Endothelial cell (in vitro differentiated cells): ENCODE results near the gene FBXL16. TPM values are rescaled to one million over a fixed set of nuclear protein-coding genes. Genes with fewer than 3 reads are reported as not detected.
A peak's percentile ranks its signal among the peaks of the same experiment; 100 is the strongest.

Source experiments
- DNase-seq: peaks from one replicate; pipeline ENCODE4 v3.0.0; 2021; ENCODE audit warnings: low spot score
- H3K27ac Mint-ChIP-seq: one replicate; pipeline ENCODE4 v1.8.0; 2021; ENCODE audit warnings: mixed read lengths, inconsistent platforms; ENCODE audit not compliant: unreplicated experiment
- H3K27me3 Mint-ChIP-seq: one replicate; pipeline ENCODE4 v1.8.0; 2021; ENCODE audit warnings: mild to moderate bottlenecking, moderate library complexity, mixed read lengths, inconsistent platforms; ENCODE audit not compliant: unreplicated experiment
- H3K36me3 Mint-ChIP-seq: one replicate; pipeline ENCODE4 v1.8.0; 2021; ENCODE audit warnings: mild to moderate bottlenecking, low read depth, mixed read lengths, inconsistent platforms; ENCODE audit not compliant: unreplicated experiment
- H3K4me1 Mint-ChIP-seq: one replicate; pipeline ENCODE4 v1.8.0; 2021; ENCODE audit warnings: mild to moderate bottlenecking, mixed read lengths, inconsistent platforms; ENCODE audit not compliant: unreplicated experiment
- H3K4me3 Mint-ChIP-seq: one replicate; pipeline ENCODE4 v1.8.0; 2021; ENCODE audit warnings: mild to moderate bottlenecking, mixed read lengths, inconsistent platforms; ENCODE audit not compliant: unreplicated experiment
- H3K9me3 Mint-ChIP-seq: one replicate; pipeline ENCODE4 v1.8.0; 2021; ENCODE audit warnings: mixed read lengths, inconsistent platforms; ENCODE audit not compliant: unreplicated experiment
- CTCF ChIP-seq: fragments of 200-600 bp; sonication (generic); IDR thresholded peaks from one replicate; pipeline ENCODE4 v1.5.0; 2021; ENCODE audit warnings: antibody characterized with exemption; ENCODE audit not compliant: unreplicated experiment
- total RNA-seq: library from RNA; stranded (reverse); fragmentation: NEBNext Ultra II Directional; extraction: Animal tissue kit (Norgen Biotek cat#: 25700); gene quantifications from one replicate; pipeline ENCODE4 v1.2.1, GENCODE V29; 2021; ENCODE audit not compliant: unreplicated experiment

FBXL16 gene
- total RNA-seq, 1 donor from 2014 or later, result not detected

DNA sequence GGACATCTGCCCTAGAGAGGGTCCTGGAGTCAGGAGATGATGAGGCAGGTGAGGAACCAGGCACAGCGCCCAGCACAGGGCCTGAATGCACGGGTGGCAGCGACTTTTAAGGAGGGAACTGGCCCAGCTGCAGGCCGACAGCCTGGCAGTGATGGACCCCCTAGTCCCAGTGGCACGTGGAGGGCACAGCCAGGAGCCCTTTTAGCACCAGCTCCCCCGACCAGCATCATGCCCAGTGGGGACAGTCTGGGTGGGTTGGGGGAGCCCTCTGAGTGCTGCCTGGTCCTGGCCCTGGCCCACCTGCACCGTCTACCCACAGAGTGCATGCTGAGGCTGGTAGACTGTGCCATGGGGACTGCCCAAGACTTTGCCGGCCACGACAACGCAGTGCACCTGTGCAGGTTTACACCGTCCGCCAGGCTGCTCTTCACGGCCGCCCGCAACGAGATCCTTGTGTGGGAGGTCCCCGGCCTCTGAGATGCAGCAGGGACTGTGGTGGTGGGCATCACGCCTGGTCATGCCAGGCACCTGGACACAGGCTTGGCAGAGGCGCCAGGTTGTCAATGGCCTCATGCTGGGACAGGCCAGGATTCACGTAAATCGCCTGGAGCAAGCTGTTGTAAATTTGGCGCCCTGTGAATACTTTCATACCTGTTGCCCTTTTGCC, 38.4 kb downstream of the FBXL16 start:
- peaks cover 3% of the 10 kb centered on the region for H3K36me3 Mint-ChIP-seq
- H3K4me3 Mint-ChIP-seq, result peak overlapping the region; percentile 47

DNA sequence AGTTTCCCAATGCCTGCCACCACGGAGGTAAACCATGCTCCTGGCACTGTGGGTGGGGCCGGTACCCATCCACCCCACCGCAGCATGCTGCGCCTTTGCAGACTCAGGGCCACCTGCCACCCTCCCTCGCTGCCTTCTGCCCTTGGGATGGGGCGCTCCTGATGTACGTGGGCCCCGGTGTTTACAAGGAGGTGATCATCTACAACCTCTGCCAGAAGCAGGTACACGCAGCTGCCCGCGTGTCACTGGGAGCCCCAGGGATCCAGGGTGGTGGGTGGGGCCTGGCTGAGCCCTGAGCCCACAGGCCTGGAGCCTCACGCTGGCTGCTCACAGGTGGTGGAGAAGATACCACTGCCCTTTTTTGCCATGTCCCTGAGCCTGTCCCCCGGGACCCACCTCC, 39.0 kb downstream of the FBXL16 start:
- DNase-seq, result no peak
- H3K27me3 Mint-ChIP-seq, result peaks cover 10% of the 10 kb centered on the region
- H3K27ac Mint-ChIP-seq, result no peak overlapping the region
- H3K9me3 Mint-ChIP-seq, result no peaks in the 10 kb centered on the region
- peaks cover 3% of the 10 kb centered on the region for H3K36me3 Mint-ChIP-seq
- H3K4me3 Mint-ChIP-seq, result no peak overlapping the region
- TF ChIP-seq CTCF, result no peak
- no peaks in the 10 kb centered on the region for H3K4me1 Mint-ChIP-seq

More for the DNA sequence above, 38.4 kb downstream of the FBXL16 start:
- DNase-seq, result no peak
- Mint-ChIP-seq H3K27me3 (peaks cover 10% of the 10 kb centered on the region), H3K4me1 (no peaks in the 10 kb centered on the region), H3K27ac (peak overlapping the region; percentile 42), H3K9me3 (no peaks in the 10 kb centered on the region)
- no peak for TF ChIP-seq CTCF

GRCh38 chr16:662597-662996, 43.0 kb downstream of the FBXL16 start:
- H3K4me1 Mint-ChIP-seq, result no peaks in the 10 kb centered on the region
- DNase-seq, result no peak
- H3K4me3 Mint-ChIP-seq, result no peak overlapping the region
- no peak overlapping the region for H3K27ac Mint-ChIP-seq
- H3K27me3 Mint-ChIP-seq, result peaks cover 9% of the 10 kb centered on the region
- H3K36me3 Mint-ChIP-seq, result peaks cover 3% of the 10 kb centered on the region
- H3K9me3 Mint-ChIP-seq, result no peaks in the 10 kb centered on the region
- TF ChIP-seq CTCF, result no peak

- Mint-ChIP-seq H3K4me3 (no peak overlapping the region), H3K36me3 (peaks cover 3% of the 10 kb centered on the region), H3K4me1 (no peaks in the 10 kb centered on the region), H3K9me3 (no peaks in the 10 kb centered on the region), H3K27ac (no peak overlapping the region), H3K27me3 (peaks cover 9% of the 10 kb centered on the region)
- no peak for DNase-seq
- TF ChIP-seq CTCF, result no peak
Measured at GRCh38 chr16:662095-662494, 43.5 kb downstream of the FBXL16 start.

DNA sequence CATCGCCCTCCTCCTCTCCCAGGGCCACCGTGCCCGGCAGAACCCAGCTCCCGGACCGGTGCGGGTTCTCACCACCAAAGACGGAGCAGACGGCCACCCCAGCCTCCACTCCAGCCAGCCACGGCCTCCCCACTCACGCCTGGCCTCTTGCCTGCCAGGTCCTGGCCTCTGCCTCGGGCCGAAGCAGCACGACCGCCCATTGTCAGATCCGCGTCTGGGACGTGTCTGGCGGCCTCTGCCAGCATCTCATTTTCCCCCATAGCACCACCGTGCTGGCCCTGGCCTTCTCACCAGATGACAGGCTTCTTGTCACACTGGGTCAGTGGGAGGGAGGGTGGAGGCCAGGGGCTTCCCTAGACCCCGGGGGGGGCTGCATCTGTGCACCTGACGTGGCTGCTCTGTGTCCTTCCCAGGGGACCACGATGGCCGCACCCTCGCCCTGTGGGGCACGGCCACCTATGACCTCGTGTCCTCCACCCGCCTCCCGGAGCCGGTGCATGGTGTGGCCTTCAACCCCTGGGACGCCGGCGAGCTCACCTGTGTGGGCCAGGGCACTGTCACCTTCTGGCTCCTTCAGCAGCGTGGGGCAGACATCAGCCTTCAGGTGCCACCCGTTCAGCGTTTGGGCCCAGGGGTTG, 44.3 kb downstream of the FBXL16 start:
- TF ChIP-seq CTCF, result peak; percentile 9
- Mint-ChIP-seq H3K36me3 (peaks cover 3% of the 10 kb centered on the region), H3K27me3 (peaks cover 9% of the 10 kb centered on the region), H3K4me1 (no peaks in the 10 kb centered on the region), H3K9me3 (no peaks in the 10 kb centered on the region), H3K27ac (no peak overlapping the region), H3K4me3 (no peak overlapping the region)
- no peak for DNase-seq
